Esophagus squamous epithelium (tissue), 5 donors: ENCODE measurements around the gene VPS37B. TPM values are rescaled to one million over a fixed set of nuclear protein-coding genes. Genes with fewer than 3 reads are reported as not detected.

ENCODE experiments used
- DNase-seq: peaks from one replicate; lab custom pipeline; 2025; lab: John Stamatoyannopoulos, UW
- H3K27ac ChIP-seq, 4 donors: fragments of 200-600 bp; sonication (generic); one replicate each; pipeline ENCODE4 v1.5.1; 2016 to 2019; ENCODE audit warnings: mild to moderate bottlenecking in 1 of 4
- H3K27me3 ChIP-seq, 4 donors: fragments of 200-600 bp; sonication (generic); 1 replicate in 3 of 4; 2 replicates in 1 of 4; pipeline versions ENCODE4 v1.5.1 to v1.6.0; 2017 to 2021; ENCODE audit warnings: antibody characterized with exemption in 1 of 4
- H3K36me3 ChIP-seq, 3 donors: fragments of 200-600 bp; sonication (generic); one replicate each; pipeline ENCODE4 v1.5.1; 2016 to 2019
- H3K4me1 ChIP-seq, 3 donors: fragments of 200-600 bp; sonication (generic); one replicate each; pipeline ENCODE4 v1.5.1; 2017 to 2019
- H3K4me3 ChIP-seq, 4 donors: fragments of 200-600 bp; sonication (generic); 1 replicate in 3 of 4; 2 replicates in 1 of 4; pipeline ENCODE4 v1.5.1; 2016 to 2019; ENCODE audit warnings: mild to moderate bottlenecking in 2 of 4, moderate library complexity in 1 of 4
- H3K9me3 ChIP-seq, 3 donors: fragments of 200-600 bp; sonication (generic); one replicate each; pipeline ENCODE4 v1.5.1; 2016 to 2019
- CTCF ChIP-seq, 6 experiments: fragments of 450-650 bp in 4 of 6; fragments of 200-600 bp in 2 of 6; sonication (generic) in 2 of 6; IDR thresholded peaks; one replicate each; pipeline ENCODE4 v1.5.1; 2016 to 2019; ENCODE audit warnings: antibody characterized with exemption in 6 of 6, mild to moderate bottlenecking in 4 of 6, moderate library complexity in 4 of 6
- POLR2A ChIP-seq, 4 donors: fragments of 450-650 bp; IDR thresholded peaks; one replicate each; pipeline ENCODE4 v1.6.1; 2017; ENCODE audit warnings: antibody characterized with exemption in 4 of 4, mild to moderate bottlenecking in 4 of 4, moderate library complexity in 3 of 4
- WGBS, 2 donors: methylation state at CpG; one replicate each; pipeline ENCODE4 v1.1.5; 2018; 5-methylcytosine and 5-hydroxymethylcytosine counted together
- intact Hi-C: fragments of 100-400 bp; cut with DNase I; formaldehyde crosslinking; loops from one replicate; pipeline ENCODE4 v1.15.0; 2022
- total RNA-seq, 4 donors: library from RNA; depleted of rRNA; stranded (reverse); fragments of >200 nt; gene quantifications; one replicate each; pipeline ENCODE4 v1.1.0, GENCODE V29; 2016
- donor health status: DM: yes; HTN: yes; CAD: no.

The VPS37B gene
- total RNA-seq, 4 donors from 2014 or later = 41.1 to 85.7 (median 69.5) TPM

DNA sequence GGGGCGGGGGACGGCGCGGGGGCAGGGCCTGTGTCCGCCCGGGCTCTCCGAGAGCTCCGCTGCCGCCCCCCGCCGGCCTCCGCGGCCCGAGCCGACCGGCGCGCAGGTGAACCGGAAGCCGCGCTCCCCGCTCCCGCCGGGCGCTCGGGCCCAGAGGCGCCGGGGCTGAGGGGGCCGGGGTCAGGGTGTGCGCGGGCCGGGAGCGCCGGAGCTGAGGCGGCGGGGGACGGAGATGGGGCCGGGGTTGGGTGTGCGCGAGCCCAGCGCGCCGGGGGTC is 60.2 kb downstream of the VPS37B start:
- no peak for TF ChIP-seq CTCF (IDR thresholded peaks at IDR 0.05)
- no peak for TF ChIP-seq POLR2A (IDR thresholded peaks at IDR 0.05)
- H3K27me3 ChIP-seq = no peaks in the 10 kb centered on the region
- no peaks in the 10 kb centered on the region for H3K36me3 ChIP-seq
- no peaks in the 10 kb centered on the region for H3K9me3 ChIP-seq
- DNase-seq = no peak
- H3K4me1 ChIP-seq = peaks cover 9 to 61% (median 24%) of the 10 kb centered on the region in 3 donors
- 0% methylated on average over 1 of the region's 43 CpGs; no CpG with 5 or more reads in 1 of the 2 donors for WGBS, 2 donors
- peak overlapping the region; percentile 62 to 93 (median 85) for H3K4me3 ChIP-seq
- H3K27ac ChIP-seq = peak overlapping the region; percentile 82 to 91 (median 86)
- intact Hi-C loops = no loop called here

GRCh38 chr12:122834921-122835749 is 60.8 kb downstream of the VPS37B start, which contains the start of gene HIP1R:
Gene HIP1R (plus strand): TSS chr12:122835457. CDS start chr12:122835551, 94 bp downstream.
- no peaks in the 10 kb centered on the region for H3K9me3 ChIP-seq
- no peak for DNase-seq
- H3K27me3 ChIP-seq = no peaks in the 10 kb centered on the region
- intact Hi-C loops = no loop called here
- TF ChIP-seq CTCF (IDR thresholded peaks at IDR 0.05) (no peak), POLR2A (IDR thresholded peaks at IDR 0.05) (peak in 2 of 4 donors; percentile 23 to 60)
- WGBS, 2 donors = 0% methylated on average over 2 of the region's 85 CpGs
- H3K27ac ChIP-seq = peak within 1 kb of the TSS; percentile 82 to 91 (median 86)
- H3K4me3 ChIP-seq = peak within 1 kb of the TSS; percentile 62 to 93 (median 85)
- H3K4me1 ChIP-seq = peaks cover 7 to 55% (median 19%) of the 10 kb centered on the region in 3 donors
- H3K36me3 ChIP-seq = no peaks in the 10 kb centered on the region

GRCh38 chr12:122834104-122834920 is 61.6 kb downstream of the VPS37B start:
- H3K4me3 ChIP-seq = peak overlapping the region; percentile 62 to 93 (median 85)
- no peaks in the 10 kb centered on the region for H3K36me3 ChIP-seq
- intact Hi-C loops = no loop called here
- peaks cover 7 to 49% (median 15%) of the 10 kb centered on the region in 3 donors for H3K4me1 ChIP-seq
- 20% methylated on average over 14 to 15 of the region's 21 CpGs for WGBS, 2 donors
- H3K27ac ChIP-seq = peak overlapping the region in 3 of 4 donors; percentile 35 to 88 (median 48)
- no peaks in the 10 kb centered on the region for H3K27me3 ChIP-seq
- no peaks in the 10 kb centered on the region for H3K9me3 ChIP-seq
- DNase-seq = no peak
- TF ChIP-seq CTCF (IDR thresholded peaks at IDR 0.05) (peak in 2 of 6 experiments; percentile 17 to 18), POLR2A (IDR thresholded peaks at IDR 0.05) (no peak)

DNA sequence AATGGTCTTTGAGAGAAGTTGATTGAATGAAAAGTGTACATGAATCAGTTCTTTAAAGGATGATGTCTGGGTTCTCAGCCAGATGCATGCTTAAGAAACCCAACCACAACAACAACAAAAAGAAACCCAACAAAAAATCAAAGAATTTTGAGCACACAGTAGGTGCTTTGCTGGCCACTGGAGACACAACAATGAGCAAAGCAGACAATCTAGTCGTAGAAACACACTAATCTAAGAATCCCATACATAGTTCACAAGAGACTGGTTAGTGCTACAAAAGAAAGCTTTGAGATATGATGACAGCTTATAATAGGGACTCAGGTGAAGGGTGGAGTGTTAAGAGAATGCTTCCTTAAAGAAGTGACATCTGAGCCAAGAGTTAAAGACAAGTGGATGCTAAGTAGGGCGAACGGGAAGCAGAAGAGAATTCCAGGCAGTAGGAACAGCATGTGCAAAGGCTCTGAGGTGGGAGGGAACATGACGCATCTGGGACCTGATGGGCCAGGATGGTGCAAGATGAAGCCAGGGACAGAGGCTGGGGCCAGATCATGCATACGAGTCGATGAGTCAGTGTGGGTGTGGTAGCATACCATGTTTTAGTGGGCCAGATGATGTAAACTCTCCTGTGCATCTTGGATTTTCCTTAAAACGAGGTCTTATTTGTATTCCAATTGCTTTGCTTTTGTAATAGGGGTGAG is 65.3 kb downstream of the VPS37B start:
- WGBS, 2 donors = 32 to 37% methylated on average over 7 of the region's 7 CpGs
- intact Hi-C loops = no loop called here
- DNase-seq = no peak
- Histone ChIP-seq H3K9me3 (no peaks in the 10 kb centered on the region), H3K27me3 (peaks cover 0 to 6% (median 0%) of the 10 kb centered on the region in 4 donors), H3K36me3 (no peaks in the 10 kb centered on the region), H3K4me1 (peaks cover 0 to 26% (median 7%) of the 10 kb centered on the region in 3 donors), H3K4me3 (no peak overlapping the region), H3K27ac (no peak overlapping the region)
- TF ChIP-seq CTCF (IDR thresholded peaks at IDR 0.05) (no peak), POLR2A (IDR thresholded peaks at IDR 0.05) (no peak)
